ENCODE measurements around the gene TBC1D20. TPM values are rescaled to one million over a fixed set of nuclear protein-coding genes. Genes with fewer than 3 reads are reported as not detected.
A peak's percentile ranks its signal among the peaks of the same experiment; 100 is the strongest.

The TBC1D20 gene
- total RNA-seq, 1 donor = 64.8 TPM

- Histone ChIP-seq H3K4me1 (ENCODE audit: insufficient read depth, low read length) (peaks cover 3% of the 10 kb centered on the region), H3K36me3 (ENCODE audit: insufficient read depth, low read length) (peaks cover 56% of the 10 kb centered on the region), H4K20me1 (ENCODE audit: insufficient read depth, low read length) (no peaks in the 10 kb centered on the region), H3K9me3 (ENCODE audit: low read depth, low read length) (no peaks in the 10 kb centered on the region), H3K4me3 (ENCODE audit: insufficient read depth, low read length) (no peak overlapping the region), H2AFZ (ENCODE audit: low read length) (no peak overlapping the region), H3K4me2 (ENCODE audit: insufficient read depth, low read length) (no peak overlapping the region), H3K27ac (ENCODE audit: low read depth, low read length) (no peak overlapping the region), H3K27me3 (ENCODE audit: insufficient read depth, low read length) (no peaks in the 10 kb centered on the region), H3K79me2 (ENCODE audit: insufficient read depth, low read length) (no peaks in the 10 kb centered on the region)
- DNase-seq (ENCODE audit: insufficient read length, low spot score, missing footprints) = peak; percentile 85
- no peak for TF ChIP-seq CTCF (IDR thresholded peaks at IDR 0.05; ENCODE audit: extremely low read depth, low read depth, low read length)
Observed at GRCh38 chr20:428658-429200, 33.6 kb downstream of the TBC1D20 start.

DNA sequence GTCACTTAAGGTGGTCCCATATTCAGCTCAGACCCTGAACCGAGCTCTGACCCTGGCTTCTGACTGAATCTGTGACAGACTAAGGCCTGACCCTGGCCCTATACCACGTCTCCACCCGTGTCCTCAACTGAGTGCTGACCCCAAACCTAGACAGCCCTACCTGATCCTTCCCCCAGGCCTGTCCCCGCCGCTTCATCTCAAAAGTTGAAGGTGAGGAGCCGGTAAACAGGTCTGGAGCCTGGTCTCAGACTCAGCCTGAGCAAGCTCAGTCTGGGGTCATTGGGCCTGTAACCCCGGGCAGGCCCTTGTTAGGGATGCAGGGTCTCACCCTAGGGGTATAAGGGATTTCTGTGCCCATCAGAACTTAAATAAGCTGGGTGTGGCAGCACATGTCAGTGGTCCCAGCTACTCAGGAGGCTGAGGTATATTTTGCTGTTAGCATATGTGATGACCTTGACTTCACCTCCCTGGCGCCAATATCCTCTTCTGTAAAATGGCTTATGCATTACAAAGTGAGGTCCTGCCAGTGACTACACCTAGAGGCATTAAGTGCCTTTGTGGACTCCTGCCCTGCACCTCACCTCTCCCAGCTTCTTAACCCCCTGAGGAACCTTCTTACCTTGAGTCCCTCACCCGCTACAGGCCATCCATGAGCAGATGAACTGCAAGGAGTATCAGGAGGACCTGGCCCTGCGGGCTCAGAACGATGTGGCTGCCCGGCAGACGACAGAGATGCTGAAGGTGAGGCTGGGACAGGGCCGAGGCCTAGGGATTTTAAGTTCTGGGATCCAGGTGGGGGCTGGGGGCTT is 34.3 kb downstream of the TBC1D20 start:
- peak; percentile 69 for DNase-seq (ENCODE audit: insufficient read length, low spot score, missing footprints)
- Histone ChIP-seq H2AFZ (ENCODE audit: low read length) (no peak overlapping the region), H3K4me1 (ENCODE audit: insufficient read depth, low read length) (no peaks in the 10 kb centered on the region), H4K20me1 (ENCODE audit: insufficient read depth, low read length) (no peaks in the 10 kb centered on the region), H3K4me3 (ENCODE audit: insufficient read depth, low read length) (no peak overlapping the region), H3K4me2 (ENCODE audit: insufficient read depth, low read length) (no peak overlapping the region), H3K27me3 (ENCODE audit: insufficient read depth, low read length) (no peaks in the 10 kb centered on the region), H3K79me2 (ENCODE audit: insufficient read depth, low read length) (no peaks in the 10 kb centered on the region), H3K9me3 (ENCODE audit: low read depth, low read length) (no peaks in the 10 kb centered on the region), H3K27ac (ENCODE audit: low read depth, low read length) (no peak overlapping the region), H3K36me3 (ENCODE audit: insufficient read depth, low read length) (peaks cover 63% of the 10 kb centered on the region)
- no peak for TF ChIP-seq CTCF (IDR thresholded peaks at IDR 0.05; ENCODE audit: extremely low read depth, low read depth, low read length)

GRCh38 chr20:427401-427800 is 34.9 kb downstream of the TBC1D20 start:
- Histone ChIP-seq H3K36me3 (ENCODE audit: insufficient read depth, low read length) (peaks cover 68% of the 10 kb centered on the region), H3K4me1 (ENCODE audit: insufficient read depth, low read length) (no peaks in the 10 kb centered on the region), H3K79me2 (ENCODE audit: insufficient read depth, low read length) (no peaks in the 10 kb centered on the region), H3K9me3 (ENCODE audit: low read depth, low read length) (no peaks in the 10 kb centered on the region), H2AFZ (ENCODE audit: low read length) (no peak overlapping the region), H3K27ac (ENCODE audit: low read depth, low read length) (no peak overlapping the region), H3K27me3 (ENCODE audit: insufficient read depth, low read length) (no peaks in the 10 kb centered on the region), H3K4me2 (ENCODE audit: insufficient read depth, low read length) (no peak overlapping the region), H4K20me1 (ENCODE audit: insufficient read depth, low read length) (no peaks in the 10 kb centered on the region), H3K4me3 (ENCODE audit: insufficient read depth, low read length) (no peak overlapping the region)
- DNase-seq (ENCODE audit: insufficient read length, low spot score, missing footprints) = peak; percentile 76
- TF ChIP-seq CTCF (IDR thresholded peaks at IDR 0.05; ENCODE audit: extremely low read depth, low read depth, low read length) = no peak

- Histone ChIP-seq H3K36me3 (ENCODE audit: insufficient read depth, low read length) (peaks cover 70% of the 10 kb centered on the region), H3K27me3 (ENCODE audit: insufficient read depth, low read length) (no peaks in the 10 kb centered on the region), H2AFZ (ENCODE audit: low read length) (no peak overlapping the region), H3K27ac (ENCODE audit: low read depth, low read length) (no peak overlapping the region), H3K4me2 (ENCODE audit: insufficient read depth, low read length) (no peak overlapping the region), H3K4me3 (ENCODE audit: insufficient read depth, low read length) (no peak overlapping the region), H3K79me2 (ENCODE audit: insufficient read depth, low read length) (no peaks in the 10 kb centered on the region), H3K4me1 (ENCODE audit: insufficient read depth, low read length) (no peaks in the 10 kb centered on the region), H3K9me3 (ENCODE audit: low read depth, low read length) (no peaks in the 10 kb centered on the region), H4K20me1 (ENCODE audit: insufficient read depth, low read length) (no peaks in the 10 kb centered on the region)
- DNase-seq (ENCODE audit: insufficient read length, low spot score, missing footprints) = no peak
- TF ChIP-seq CTCF (IDR thresholded peaks at IDR 0.05; ENCODE audit: extremely low read depth, low read depth, low read length) = no peak
Observed at GRCh38 chr20:426566-426965, 35.8 kb downstream of the TBC1D20 start.
